IgD-negative memory B cell (primary cell): ENCODE data around the gene PRKAR1B. TPM values are rescaled to one million over a fixed set of nuclear protein-coding genes. Genes with fewer than 3 reads are reported as not detected.
"Not testable (repeated sequence)": the region's sequence is repeated elsewhere in the genome, so short reads cannot be mapped to it uniquely, and the experiment has no call there.

Experiments used
- H3K27ac Mint-ChIP-seq, 3 donors: one replicate each; pipeline ENCODE4 v1.8.0; 2020 to 2022; ENCODE audit warnings: mild to moderate bottlenecking in 3 of 3, mixed read lengths in 3 of 3, moderate library complexity in 1 of 3
- H3K27me3 Mint-ChIP-seq: one replicate; pipeline ENCODE4 v1.8.0; 2021; ENCODE audit warnings: mixed read lengths
- H3K36me3 Mint-ChIP-seq: one replicate; pipeline ENCODE4 v1.8.0; 2020; ENCODE audit warnings: mild to moderate bottlenecking, mixed read lengths
- H3K4me1 Mint-ChIP-seq, 3 donors: one replicate each; pipeline ENCODE4 v1.8.0; 2020 to 2022; ENCODE audit warnings: mixed read lengths in 3 of 3, mild to moderate bottlenecking in 1 of 3
- H3K4me3 Mint-ChIP-seq, 4 donors: one replicate each; pipeline ENCODE4 v1.8.0; 2020 to 2022; ENCODE audit warnings: mild to moderate bottlenecking in 4 of 4, mixed read lengths in 4 of 4, moderate library complexity in 3 of 4
- H3K9me3 Mint-ChIP-seq, 3 donors: one replicate each; pipeline ENCODE4 v1.8.0; 2020 to 2021; ENCODE audit warnings: mixed read lengths in 3 of 3, mild to moderate bottlenecking in 1 of 3
- polyA plus RNA-seq: library from polyadenylated mRNA; unstranded; fragments of 300-500 nt; fragmentation: Illumina TruSeq; gene quantifications from one replicate; pipeline ENCODE4 v1.2.3, GENCODE V29; 2021

The PRKAR1B gene
- polyA plus RNA-seq, 1 donor from 2014 or later, result 4.6 TPM

GRCh38 chr7:765383-765782 lies 38.3 kb upstream of the PRKAR1B start:
- Mint-ChIP-seq H3K9me3 (peaks cover 0 to 2% (median 0%) of the 10 kb centered on the region in 3 donors), H3K27ac (no peak overlapping the region), H3K36me3 (peaks cover 7% of the 10 kb centered on the region), H3K27me3 (no peaks in the 10 kb centered on the region), H3K4me1 (no peaks in the 10 kb centered on the region), H3K4me3 (no peak overlapping the region)

- peaks cover 7% of the 10 kb centered on the region for H3K36me3 Mint-ChIP-seq
- H3K27me3 Mint-ChIP-seq, result no peaks in the 10 kb centered on the region
- H3K9me3 Mint-ChIP-seq, result peaks cover 0 to 2% (median 0%) of the 10 kb centered on the region in 3 donors
- no peaks in the 10 kb centered on the region for H3K4me1 Mint-ChIP-seq
- no peak overlapping the region for H3K27ac Mint-ChIP-seq
- H3K4me3 Mint-ChIP-seq, result no peak overlapping the region
Observed at GRCh38 chr7:763762-764161, 36.7 kb upstream of the PRKAR1B start.

GRCh38 chr7:762885-763284 lies 35.8 kb upstream of the PRKAR1B start:
- Mint-ChIP-seq H3K4me1 (no peaks in the 10 kb centered on the region), H3K36me3 (peaks cover 7% of the 10 kb centered on the region), H3K27ac (no peak overlapping the region), H3K9me3 (no peaks in the 10 kb centered on the region), H3K4me3 (no peak overlapping the region), H3K27me3 (no peaks in the 10 kb centered on the region)

- Mint-ChIP-seq H3K4me1 (no peaks in the 10 kb centered on the region), H3K9me3 (no peaks in the 10 kb centered on the region), H3K4me3 (no peak overlapping the region), H3K27ac (no peak overlapping the region), H3K36me3 (peaks cover 4% of the 10 kb centered on the region), H3K27me3 (no peaks in the 10 kb centered on the region)
Observed at GRCh38 chr7:761631-762030, 34.5 kb upstream of the PRKAR1B start.

- H3K27me3 Mint-ChIP-seq, result no peaks in the 10 kb centered on the region
- H3K9me3 Mint-ChIP-seq, result no peaks in the 10 kb centered on the region
- H3K4me1 Mint-ChIP-seq, result no peaks in the 10 kb centered on the region
- no peak overlapping the region for H3K4me3 Mint-ChIP-seq
- H3K36me3 Mint-ChIP-seq, result peaks cover 4% of the 10 kb centered on the region
- no peak overlapping the region for H3K27ac Mint-ChIP-seq
Observed at GRCh38 chr7:761101-761500, 34.0 kb upstream of the PRKAR1B start.

- Mint-ChIP-seq H3K4me3 (no peak overlapping the region), H3K36me3 (peaks cover 1% of the 10 kb centered on the region), H3K27ac (no peak overlapping the region), H3K9me3 (no peaks in the 10 kb centered on the region), H3K4me1 (no peaks in the 10 kb centered on the region), H3K27me3 (no peaks in the 10 kb centered on the region)
Observed at GRCh38 chr7:760006-760405, 32.9 kb upstream of the PRKAR1B start.

- no peak overlapping the region for H3K4me3 Mint-ChIP-seq
- no peaks in the 10 kb centered on the region for H3K27me3 Mint-ChIP-seq
- H3K27ac Mint-ChIP-seq, result no peak overlapping the region
- H3K9me3 Mint-ChIP-seq, result no peaks in the 10 kb centered on the region
- H3K4me1 Mint-ChIP-seq, result no peaks in the 10 kb centered on the region
- H3K36me3 Mint-ChIP-seq, result peaks cover 1% of the 10 kb centered on the region
Observed at GRCh38 chr7:759569-759968, 32.5 kb upstream of the PRKAR1B start.

- Mint-ChIP-seq H3K9me3 (no peaks in the 10 kb centered on the region), H3K4me3 (no peak overlapping the region), H3K4me1 (no peaks in the 10 kb centered on the region), H3K27me3 (no peaks in the 10 kb centered on the region), H3K27ac (no peak overlapping the region), H3K36me3 (no peaks in the 10 kb centered on the region)
Observed at GRCh38 chr7:757741-758163, 30.7 kb upstream of the PRKAR1B start.

- Mint-ChIP-seq H3K4me1 (no peaks in the 10 kb centered on the region), H3K27me3 (no peaks in the 10 kb centered on the region), H3K4me3 (no peak overlapping the region), H3K9me3 (no peaks in the 10 kb centered on the region), H3K27ac (no peak overlapping the region), H3K36me3 (no peaks in the 10 kb centered on the region)
Observed at GRCh38 chr7:756928-757560, 30.0 kb upstream of the PRKAR1B start.

GRCh38 chr7:756231-756927 lies 29.3 kb upstream of the PRKAR1B start:
- Mint-ChIP-seq H3K27ac (no peak overlapping the region), H3K4me3 (no peak overlapping the region), H3K4me1 (no peaks in the 10 kb centered on the region), H3K27me3 (no peaks in the 10 kb centered on the region), H3K36me3 (no peaks in the 10 kb centered on the region), H3K9me3 (no peaks in the 10 kb centered on the region)

GRCh38 chr7:755413-755805 lies 28.3 kb upstream of the PRKAR1B start:
- Mint-ChIP-seq H3K27ac (no peak overlapping the region), H3K9me3 (no peaks in the 10 kb centered on the region), H3K4me3 (no peak overlapping the region), H3K27me3 (no peaks in the 10 kb centered on the region), H3K36me3 (no peaks in the 10 kb centered on the region), H3K4me1 (no peaks in the 10 kb centered on the region)

- Mint-ChIP-seq H3K4me3 (no peak overlapping the region), H3K27me3 (no peaks in the 10 kb centered on the region), H3K9me3 (no peaks in the 10 kb centered on the region), H3K4me1 (no peaks in the 10 kb centered on the region), H3K27ac (no peak overlapping the region), H3K36me3 (no peaks in the 10 kb centered on the region)
Observed at GRCh38 chr7:754531-755412, 27.7 kb upstream of the PRKAR1B start.

- Mint-ChIP-seq H3K27ac (no peak overlapping the region), H3K36me3 (no peaks in the 10 kb centered on the region), H3K9me3 (no peaks in the 10 kb centered on the region), H3K27me3 (no peaks in the 10 kb centered on the region), H3K4me3 (no peak overlapping the region), H3K4me1 (no peaks in the 10 kb centered on the region)
Observed at GRCh38 chr7:753190-753589, 26.1 kb upstream of the PRKAR1B start.

- H3K27ac Mint-ChIP-seq, H3K27me3 Mint-ChIP-seq, H3K4me1 Mint-ChIP-seq, H3K4me3 Mint-ChIP-seq, H3K9me3 Mint-ChIP-seq, H3K36me3 Mint-ChIP-seq: not testable (repeated sequence)
Observed at GRCh38 chr7:752256-752655, 25.2 kb upstream of the PRKAR1B start.

GRCh38 chr7:751826-752225 lies 24.7 kb upstream of the PRKAR1B start:
- Mint-ChIP-seq H3K27ac (no peak overlapping the region), H3K27me3 (no peaks in the 10 kb centered on the region), H3K36me3 (no peaks in the 10 kb centered on the region), H3K9me3 (no peaks in the 10 kb centered on the region), H3K4me3 (no peak overlapping the region), H3K4me1 (no peaks in the 10 kb centered on the region)
